ENCODE results near the gene NLRP7.

NLRP7 gene

DNA sequence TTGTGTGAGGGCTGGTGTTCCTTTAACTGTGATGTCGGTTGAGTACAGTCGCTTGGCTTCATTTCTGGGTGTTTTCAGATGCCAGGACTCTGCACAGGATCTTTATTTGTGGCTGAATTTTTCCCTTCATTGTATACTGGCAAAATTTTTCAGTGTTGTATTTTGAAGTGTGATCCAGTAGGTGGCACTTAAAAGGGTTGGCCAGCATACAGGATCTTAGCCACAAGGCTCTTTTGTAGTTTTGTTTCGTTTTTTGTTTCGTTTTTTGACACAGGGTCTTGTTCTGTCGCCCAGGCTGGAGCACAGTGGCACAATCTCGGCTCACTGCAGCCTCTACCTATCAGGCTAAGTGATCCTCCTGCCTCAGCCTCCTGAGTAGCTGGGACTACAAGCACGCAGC, 64.6 kb downstream of the NLRP7 start:
- no peak for TF ChIP-seq YY1 (IDR thresholded peaks at IDR 0.05; ENCODE audit: low read depth)

DNA sequence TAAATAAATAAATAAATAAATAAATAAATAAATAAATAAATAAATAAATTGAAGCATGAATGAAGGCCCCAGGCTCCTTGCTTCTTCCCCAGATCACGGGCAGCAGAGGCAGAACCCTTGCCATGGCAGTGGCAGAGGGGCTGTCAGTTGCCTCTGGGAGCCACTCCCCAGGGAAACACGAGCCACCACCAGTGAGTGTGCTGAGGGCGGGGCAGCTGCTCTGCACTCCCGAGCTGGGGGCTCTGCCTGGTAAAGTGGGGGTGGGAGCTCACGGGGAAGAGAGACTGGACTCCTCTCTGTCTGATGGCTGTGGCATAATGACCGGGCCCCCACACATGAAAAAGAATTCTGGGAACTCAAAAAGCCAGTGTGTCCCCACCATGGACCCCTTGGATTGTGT, 65.4 kb downstream of the NLRP7 start:
- TF ChIP-seq CEBPB (IDR thresholded peaks at IDR 0.05) (no peak), RAD21 (IDR thresholded peaks at IDR 0.05; ENCODE audit: low read depth) (no peak), YY1 (IDR thresholded peaks at IDR 0.05; ENCODE audit: low read depth) (no peak), ZBTB7A (IDR thresholded peaks at IDR 0.05; ENCODE audit: low read depth) (no peak), NFIC (IDR thresholded peaks at IDR 0.05) (no peak)
- TF ChIP-seq, protein P1, sequence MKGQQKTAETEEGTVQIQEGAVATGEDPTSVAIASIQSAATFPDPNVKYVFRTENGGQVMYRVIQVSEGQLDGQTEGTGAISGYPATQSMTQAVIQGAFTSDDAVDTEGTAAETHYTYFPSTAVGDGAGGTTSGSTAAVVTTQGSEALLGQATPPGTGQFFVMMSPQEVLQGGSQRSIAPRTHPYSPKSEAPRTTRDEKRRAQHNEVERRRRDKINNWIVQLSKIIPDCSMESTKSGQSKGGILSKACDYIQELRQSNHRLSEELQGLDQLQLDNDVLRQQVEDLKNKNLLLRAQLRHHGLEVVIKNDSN (IDR thresholded peaks at IDR 0.05) = no peak

DNA sequence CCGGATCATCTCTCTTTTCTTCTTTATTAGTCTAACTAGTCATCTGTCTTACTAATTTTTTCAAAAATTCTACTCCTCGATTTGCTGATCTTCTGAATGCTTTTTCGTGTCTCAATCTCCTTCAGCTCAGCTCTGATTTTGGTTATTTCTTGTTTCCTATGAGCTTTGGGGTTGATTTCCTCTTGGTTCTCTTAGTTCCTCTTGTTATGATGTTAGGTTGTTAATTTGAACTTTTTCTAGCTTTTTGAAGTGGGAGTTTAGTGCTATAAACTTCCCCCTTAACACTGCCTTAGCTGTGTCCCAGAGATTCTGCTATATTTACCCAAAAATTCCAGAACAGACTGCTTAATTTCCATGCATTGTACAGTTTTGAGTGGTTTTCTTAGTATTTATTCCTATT, 69.9 kb downstream of the NLRP7 start:
- no peak for TF ChIP-seq ZBTB7A (IDR thresholded peaks at IDR 0.05; ENCODE audit: low read depth)

DNA sequence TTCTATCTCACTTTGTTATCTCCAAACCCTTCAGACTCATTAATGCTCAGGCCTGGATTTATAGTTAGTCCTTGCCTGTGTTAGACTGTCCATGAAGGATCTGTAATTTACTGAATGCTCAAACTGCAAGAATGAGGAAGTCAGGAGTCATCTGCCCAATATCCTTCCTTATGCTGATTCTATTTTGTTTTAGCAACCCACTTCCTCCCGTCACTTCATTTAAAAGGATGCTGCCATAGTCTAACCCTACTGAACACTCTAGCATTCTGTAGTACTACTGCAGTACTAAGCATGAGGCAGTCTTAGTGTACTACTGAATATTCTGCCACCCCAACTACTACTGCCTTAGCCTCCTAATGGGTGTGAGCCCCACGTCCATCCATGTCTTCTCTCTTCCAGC, 71.8 kb downstream of the NLRP7 start:
- TF ChIP-seq TAF1 (IDR thresholded peaks at IDR 0.05; ENCODE audit: low read depth) (no peak), NFIC (IDR thresholded peaks at IDR 0.05) (no peak), EGR1 (IDR thresholded peaks at IDR 0.05) (no peak)

DNA sequence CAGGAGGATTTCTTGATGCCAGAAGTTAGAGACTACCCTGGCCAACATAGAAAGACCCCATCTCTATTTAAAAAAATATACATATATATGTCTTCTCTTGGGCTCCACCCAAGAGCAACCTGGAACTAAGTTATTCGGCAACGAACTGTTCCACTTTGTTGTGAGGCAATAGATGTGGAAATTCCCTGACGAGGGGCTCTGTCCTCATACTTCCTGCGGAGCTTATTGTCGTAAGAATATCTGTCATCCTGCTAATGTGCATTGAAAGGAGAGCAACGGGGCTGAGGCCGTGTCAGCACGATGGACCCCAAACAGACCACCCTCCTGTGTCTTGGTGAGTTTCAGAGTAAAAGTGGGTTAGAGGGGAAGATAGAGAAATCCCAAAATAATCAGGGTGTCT, 73.3 kb downstream of the NLRP7 start, which contains the start of gene FCAR:
TSS of gene FCAR (plus strand) at position 246 of the 400 bp plus-strand sequence. CDS start at position 301, 55 bp downstream.
- TF ChIP-seq FOXM1 (IDR thresholded peaks at IDR 0.05; ENCODE audit: borderline replicate concordance, low read depth) = no peak
- TF ChIP-seq TAF1 (IDR thresholded peaks at IDR 0.05; ENCODE audit: low read depth) = no peak
- no peak for TF ChIP-seq TCF12 (IDR thresholded peaks at IDR 0.05; ENCODE audit: low read depth)
- TF ChIP-seq, protein P2, sequence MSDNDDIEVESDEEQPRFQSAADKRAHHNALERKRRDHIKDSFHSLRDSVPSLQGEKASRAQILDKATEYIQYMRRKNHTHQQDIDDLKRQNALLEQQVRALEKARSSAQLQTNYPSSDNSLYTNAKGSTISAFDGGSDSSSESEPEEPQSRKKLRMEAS (IDR thresholded peaks at IDR 0.05) = no peak
- no peak for TF ChIP-seq NFIC (IDR thresholded peaks at IDR 0.05)
- no peak for TF ChIP-seq TEAD4 (IDR thresholded peaks at IDR 0.05)
- TF ChIP-seq RAD21 (IDR thresholded peaks at IDR 0.05; ENCODE audit: low read depth) = no peak
- no peak for TF ChIP-seq EP300 (IDR thresholded peaks at IDR 0.05; ENCODE audit: borderline replicate concordance)
- no peak for TF ChIP-seq YY1 (IDR thresholded peaks at IDR 0.05; ENCODE audit: low read depth)
- TF ChIP-seq CEBPB (IDR thresholded peaks at IDR 0.05) = no peak
- TF ChIP-seq ZBTB7A (IDR thresholded peaks at IDR 0.05; ENCODE audit: low read depth) = no peak
- TF ChIP-seq EGR1 (IDR thresholded peaks at IDR 0.05) = no peak
- TF ChIP-seq, protein P1 (IDR thresholded peaks at IDR 0.05) = no peak
- no peak for TF ChIP-seq CREB1 (IDR thresholded peaks at IDR 0.05; ENCODE audit: low read depth)
- TF ChIP-seq, protein P3, sequence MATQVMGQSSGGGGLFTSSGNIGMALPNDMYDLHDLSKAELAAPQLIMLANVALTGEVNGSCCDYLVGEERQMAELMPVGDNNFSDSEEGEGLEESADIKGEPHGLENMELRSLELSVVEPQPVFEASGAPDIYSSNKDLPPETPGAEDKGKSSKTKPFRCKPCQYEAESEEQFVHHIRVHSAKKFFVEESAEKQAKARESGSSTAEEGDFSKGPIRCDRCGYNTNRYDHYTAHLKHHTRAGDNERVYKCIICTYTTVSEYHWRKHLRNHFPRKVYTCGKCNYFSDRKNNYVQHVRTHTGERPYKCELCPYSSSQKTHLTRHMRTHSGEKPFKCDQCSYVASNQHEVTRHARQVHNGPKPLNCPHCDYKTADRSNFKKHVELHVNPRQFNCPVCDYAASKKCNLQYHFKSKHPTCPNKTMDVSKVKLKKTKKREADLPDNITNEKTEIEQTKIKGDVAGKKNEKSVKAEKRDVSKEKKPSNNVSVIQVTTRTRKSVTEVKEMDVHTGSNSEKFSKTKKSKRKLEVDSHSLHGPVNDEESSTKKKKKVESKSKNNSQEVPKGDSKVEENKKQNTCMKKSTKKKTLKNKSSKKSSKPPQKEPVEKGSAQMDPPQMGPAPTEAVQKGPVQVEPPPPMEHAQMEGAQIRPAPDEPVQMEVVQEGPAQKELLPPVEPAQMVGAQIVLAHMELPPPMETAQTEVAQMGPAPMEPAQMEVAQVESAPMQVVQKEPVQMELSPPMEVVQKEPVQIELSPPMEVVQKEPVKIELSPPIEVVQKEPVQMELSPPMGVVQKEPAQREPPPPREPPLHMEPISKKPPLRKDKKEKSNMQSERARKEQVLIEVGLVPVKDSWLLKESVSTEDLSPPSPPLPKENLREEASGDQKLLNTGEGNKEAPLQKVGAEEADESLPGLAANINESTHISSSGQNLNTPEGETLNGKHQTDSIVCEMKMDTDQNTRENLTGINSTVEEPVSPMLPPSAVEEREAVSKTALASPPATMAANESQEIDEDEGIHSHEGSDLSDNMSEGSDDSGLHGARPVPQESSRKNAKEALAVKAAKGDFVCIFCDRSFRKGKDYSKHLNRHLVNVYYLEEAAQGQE (IDR thresholded peaks at IDR 0.05; ENCODE audit: low read depth) = no peak
